T-cell (primary cell): Measurements from ENCODE around the gene LRRC59. TPM values are rescaled to one million over a fixed set of nuclear protein-coding genes. Genes with fewer than 3 reads are reported as not detected.

Source experiments
- ATAC-seq, 4 experiments: fragments of 200-7000 bp in 3 of 4; fragments of 150-1000 bp in 1 of 4; cut with Tn5 transposase; replicated peaks in 1 of 4; 1 replicate in 3 of 4; 2 replicates in 1 of 4; pipeline ENCODE4 v1.10.0; 2021; ENCODE audit warnings: moderate library complexity in 3 of 4, mild to moderate bottlenecking in 2 of 4, moderate number of reproducible peaks in 1 of 4
- CTCF ChIA-PET, 2 donors: fragments of 300-600 bp; sonication (Branson Sonifier 250); formaldehyde crosslinking; loops; one replicate each; lab custom pipeline; 2022; ENCODE audit warnings: antibody characterized with exemption in 2 of 2; lab: Charles Lee
- POLR2A ChIA-PET, 2 donors: fragments of 300-600 bp; sonication (Branson Sonifier 250); formaldehyde crosslinking; loops; one replicate each; lab custom pipeline; 2022; ENCODE audit warnings: antibody characterized with exemption in 2 of 2; lab: Charles Lee
- DNase-seq, 35 experiments: peaks; one replicate each; pipeline versions ENCODE4 v3.0.0 to v3.0.0-alpha.2; 2013 to 2023
- H3K27ac ChIP-seq: one replicate; pipeline ENCODE4 v1.5.1; 2013; ENCODE audit warnings: low read length
- H3K27me3 ChIP-seq, 2 experiments: replicated peaks in 1 of 2; 1 replicate in 1 of 2; 2 replicates in 1 of 2; pipeline versions ENCODE4 v1.6.1 to v1.7.0; 2013; ENCODE audit warnings: low read length in 1 of 2, mixed read lengths in 1 of 2; ENCODE audit not compliant: control insufficient read depth in 2 of 2, insufficient read depth in 2 of 2; ENCODE audit errors: extremely low read depth in 1 of 2
- H3K36me3 ChIP-seq, 2 donors: 1 replicate in 1 of 2; 2 replicates in 1 of 2; pipeline versions ENCODE4 v1.6.1 to v1.7.0; 2013; ENCODE audit warnings: low read length in 1 of 2; ENCODE audit not compliant: control insufficient read depth in 2 of 2, insufficient read depth in 1 of 2; ENCODE audit errors: extremely low read depth in 1 of 2
- H3K4me1 ChIP-seq, 2 experiments: 1 replicate in 1 of 2; 2 replicates in 1 of 2; pipeline versions ENCODE4 v1.6.1 to v1.7.0; 2013; ENCODE audit warnings: low read length in 2 of 2, mixed read lengths in 1 of 2; ENCODE audit not compliant: insufficient read depth in 2 of 2, control insufficient read depth in 1 of 2; ENCODE audit errors: extremely low read depth in 1 of 2
- H3K4me3 ChIP-seq, 2 donors: 1 replicate in 1 of 2; 2 replicates in 1 of 2; pipeline versions ENCODE4 v1.5.1 to v1.7.0; 2013; ENCODE audit warnings: mild to moderate bottlenecking in 2 of 2, low read length in 1 of 2, moderate library complexity in 1 of 2; ENCODE audit not compliant: control insufficient read depth in 1 of 2; ENCODE audit errors: extremely low read depth in 1 of 2
- H3K9me3 ChIP-seq: 2 replicates; pipeline ENCODE4 v1.7.0; 2013
- H3K27ac Mint-ChIP-seq, 2 donors: one replicate each; pipeline ENCODE4 v1.8.0; 2020 to 2021; ENCODE audit warnings: mild to moderate bottlenecking in 2 of 2, mixed read lengths in 2 of 2
- H3K27me3 Mint-ChIP-seq, 2 donors: one replicate each; pipeline ENCODE4 v1.8.0; 2021 to 2022; ENCODE audit warnings: mixed read lengths in 2 of 2
- H3K36me3 Mint-ChIP-seq: one replicate; pipeline ENCODE4 v1.8.0; 2021; ENCODE audit warnings: mixed read lengths
- H3K4me1 Mint-ChIP-seq, 3 donors: one replicate each; pipeline ENCODE4 v1.8.0; 2020 to 2022; ENCODE audit warnings: mixed read lengths in 3 of 3, mild to moderate bottlenecking in 1 of 3
- H3K4me3 Mint-ChIP-seq, 3 donors: one replicate each; pipeline ENCODE4 v1.8.0; 2020 to 2022; ENCODE audit warnings: mild to moderate bottlenecking in 3 of 3, mixed read lengths in 3 of 3, moderate library complexity in 3 of 3
- H3K9me3 Mint-ChIP-seq, 3 donors: one replicate each; pipeline ENCODE4 v1.8.0; 2020 to 2022; ENCODE audit warnings: mixed read lengths in 3 of 3
- WGBS: methylation state at CpG from one replicate; pipeline ENCODE4 v1.1.5; 2013; ENCODE audit warnings: missing lambda C conversion rate; ENCODE audit not compliant: insufficient coverage; 5-methylcytosine and 5-hydroxymethylcytosine counted together
- total RNA-seq, 35 experiments: library from RNA in 6 of 35; stranded (reverse) in 6 of 35; fragments of 120-200 nt in 1 of 35; gene quantifications; one replicate each; pipeline versions ENCODE4 v1.2.1 to v1.2.4 and lab custom pipeline; 2013 to 2026

Gene LRRC59
- total RNA-seq, 5 donors from 2014 or later (not counting 1 experiment from before 2014, with no cell fraction given) = 29.4 to 41.7 (median 33.1) TPM

DNA sequence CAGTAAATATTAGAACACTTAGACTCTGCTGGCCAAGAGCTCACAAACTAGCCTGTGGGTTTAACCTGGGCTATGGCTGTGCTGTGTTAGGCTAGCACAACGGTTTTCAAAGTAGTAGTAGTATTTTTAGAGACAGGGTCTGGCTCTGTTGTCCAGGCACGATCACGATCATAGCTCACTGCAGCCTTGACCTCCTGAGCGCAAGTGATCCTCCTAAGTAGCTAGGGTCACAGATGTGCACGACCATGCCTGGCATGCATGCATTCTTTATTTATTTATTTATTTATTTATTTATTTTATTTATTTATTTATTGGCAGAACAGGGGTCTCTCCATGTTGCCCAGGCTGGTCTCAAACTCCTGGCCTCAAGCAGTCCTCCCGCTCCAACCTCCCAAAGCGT is 34.7 kb downstream of the LRRC59 start:
- no peaks in the 10 kb centered on the region for H3K27me3 ChIP-seq
- WGBS = 94% methylated on average over 5 of the region's 7 CpGs
- POLR2A ChIA-PET = interaction anchor here (0.6 to 1.1 kb wide), 3 partner anchors 13 to 19 kb away, joined by 3 to 16 read pairs (median 3); no protein-coding TSS in a partner anchor
- peaks cover 10 to 11% (median 11%) of the 10 kb centered on the region in 3 donors for H3K4me1 Mint-ChIP-seq
- no peaks in the 10 kb centered on the region for H3K9me3 ChIP-seq
- DNase-seq (no peak), ATAC-seq (no peak)
- H3K4me3 Mint-ChIP-seq = no peak overlapping the region
- peak overlapping the region in 1 of 2 donors; percentile 73 for H3K27ac Mint-ChIP-seq
- H3K4me1 ChIP-seq = peaks cover 0 to 23% of the 10 kb centered on the region in 2 experiments
- CTCF ChIA-PET = interaction anchor here (0.6 to 2.6 kb wide), 11 partner anchors 9 to 139 kb away, joined by 3 to 36 read pairs (median 6); partner anchors contain the start of gene LRRC59 (in 2 of the 2)
- peaks cover 16% of the 10 kb centered on the region for H3K36me3 Mint-ChIP-seq
- no peak overlapping the region for H3K4me3 ChIP-seq
- H3K36me3 ChIP-seq = peaks cover 15 to 47% of the 10 kb centered on the region in 2 donors
- H3K27ac ChIP-seq = no peak overlapping the region
- no peaks in the 10 kb centered on the region for H3K9me3 Mint-ChIP-seq
- no peaks in the 10 kb centered on the region for H3K27me3 Mint-ChIP-seq

DNA sequence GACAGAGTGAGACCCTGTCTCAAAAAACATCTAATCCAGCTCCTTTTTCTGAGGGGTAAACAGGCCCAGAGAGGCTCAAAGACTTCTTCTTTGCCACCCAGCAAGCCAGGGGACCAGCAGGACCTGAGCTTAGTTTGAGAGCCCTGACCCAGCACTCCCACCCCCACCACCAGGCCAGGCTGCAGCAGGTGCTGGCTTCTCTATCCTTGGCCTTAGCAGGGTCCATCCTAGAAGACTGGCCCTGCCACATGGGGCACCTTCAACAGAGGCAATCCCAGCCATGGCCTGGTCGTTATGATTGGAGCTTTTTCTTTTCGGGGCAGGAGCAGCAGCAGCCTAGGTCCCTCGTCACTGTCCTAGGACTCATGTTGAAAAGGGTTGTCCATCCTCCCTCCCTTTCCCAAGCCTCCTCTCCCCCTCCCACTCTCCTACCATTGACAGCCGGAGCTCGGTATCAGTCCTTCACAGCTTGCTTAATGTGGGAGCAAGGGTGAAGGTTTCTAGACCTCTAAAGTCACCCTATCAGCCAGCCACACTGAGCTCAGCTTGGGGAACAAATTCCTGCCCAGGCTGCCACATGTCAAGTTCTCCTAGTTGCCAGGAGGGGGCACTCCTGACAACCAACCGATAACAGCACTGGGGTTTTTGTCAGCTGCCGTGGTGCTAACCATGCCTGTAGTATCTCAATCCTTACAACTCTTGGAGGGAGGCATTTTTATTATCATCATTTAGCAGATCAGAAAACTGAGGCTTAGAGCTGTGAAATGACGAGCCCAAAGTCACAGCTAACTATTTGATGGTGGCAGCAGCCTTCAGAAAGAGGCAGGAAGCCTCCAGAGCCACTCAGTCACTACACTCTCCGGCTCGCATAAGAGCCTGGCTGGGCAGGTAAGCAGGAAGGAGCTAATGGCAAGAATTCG is 35.5 kb downstream of the LRRC59 start:
- peak in 33 of 35 experiments; percentile 28 to 82 (median 50) for DNase-seq
- Histone ChIP-seq H3K27ac (peak overlapping the region; percentile 20), H3K4me1 (peaks cover 0 to 23% of the 10 kb centered on the region in 2 experiments), H3K27me3 (no peaks in the 10 kb centered on the region), H3K9me3 (no peaks in the 10 kb centered on the region), H3K4me3 (no peak overlapping the region), H3K36me3 (peaks cover 21 to 44% of the 10 kb centered on the region in 2 donors)
- H3K9me3 Mint-ChIP-seq = no peaks in the 10 kb centered on the region
- H3K36me3 Mint-ChIP-seq = peaks cover 14% of the 10 kb centered on the region
- peak overlapping the region; percentile 71 to 73 for H3K27ac Mint-ChIP-seq
- peak overlapping the region; percentile 13 to 33 (median 26) for H3K4me3 Mint-ChIP-seq
- H3K4me1 Mint-ChIP-seq = peaks cover 8 to 11% (median 11%) of the 10 kb centered on the region in 3 donors
- 56% methylated on average over 4 of the region's 11 CpGs for WGBS
- CTCF ChIA-PET = interaction anchor here (0.5 to 2.6 kb wide), 16 partner anchors 10 to 972 kb away, joined by 3 to 36 read pairs (median 6); partner anchors contain the start of gene LRRC59 (in 2 of the 2)
- H3K27me3 Mint-ChIP-seq = no peaks in the 10 kb centered on the region
- POLR2A ChIA-PET = interaction anchor here (0.6 to 1.1 kb wide), 3 partner anchors 13 to 18 kb away, joined by 3 to 16 read pairs (median 3); no protein-coding TSS in a partner anchor
- ATAC-seq = peak; percentile 80 to 88 (median 86)

DNA sequence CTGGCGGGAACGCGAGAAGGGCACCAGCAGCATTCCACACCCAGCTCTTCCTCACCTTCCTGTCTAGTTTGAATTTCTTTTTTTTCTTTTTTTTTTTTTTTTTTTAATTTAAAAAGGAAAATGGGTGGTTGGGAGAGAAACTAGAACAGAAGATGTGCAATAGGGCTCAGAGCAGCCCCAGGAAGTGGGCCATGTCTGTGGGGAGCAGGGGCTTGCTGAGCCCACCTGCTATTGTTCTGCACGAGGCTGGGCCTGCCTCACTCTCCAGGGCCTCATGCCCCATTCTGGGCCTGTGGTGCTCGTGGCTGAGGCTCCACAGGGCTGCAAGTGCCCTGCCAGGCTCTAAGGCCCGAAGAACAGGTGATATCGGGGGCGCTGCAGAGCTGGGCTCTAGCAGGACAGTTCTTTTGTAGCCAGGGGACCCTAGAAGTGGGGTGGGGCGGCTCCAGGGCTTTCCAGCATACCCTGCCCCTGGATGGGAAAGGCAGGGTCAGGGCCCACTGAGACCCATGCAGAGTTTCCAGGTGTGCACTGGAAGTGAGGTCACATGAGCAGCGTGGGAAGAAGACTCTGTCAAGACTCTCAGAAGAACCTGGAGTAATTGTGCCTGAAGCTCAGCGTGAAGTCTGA is 36.7 kb downstream of the LRRC59 start:
- peaks cover 0 to 20% of the 10 kb centered on the region in 2 experiments for H3K4me1 ChIP-seq
- no peak overlapping the region for H3K4me3 ChIP-seq
- WGBS = 84% methylated on average over 7 of the region's 11 CpGs
- peak overlapping the region in 1 of 2 donors; percentile 52 for H3K27ac Mint-ChIP-seq
- no peaks in the 10 kb centered on the region for H3K27me3 ChIP-seq
- no peaks in the 10 kb centered on the region for H3K27me3 Mint-ChIP-seq
- no peaks in the 10 kb centered on the region for H3K9me3 ChIP-seq
- peaks cover 8 to 11% (median 11%) of the 10 kb centered on the region in 3 donors for H3K4me1 Mint-ChIP-seq
- peaks cover 18 to 49% of the 10 kb centered on the region in 2 donors for H3K36me3 ChIP-seq
- no peak for ATAC-seq
- ChIA-PET POLR2A (interaction anchor here in 1 of 2 donors (0.6 kb wide), 1 partner anchor 36 kb away, joined by 4 read pairs; no protein-coding TSS in a partner anchor), CTCF (interaction anchor here (0.6 to 2.4 kb wide), 10 partner anchors 11 to 1166 kb away, joined by 3 to 8 read pairs (median 4); partner anchors contain the start of genes FAM117A (in 1 of the 2) and MRPL27 (in 1 of the 2))
- no peak overlapping the region for H3K27ac ChIP-seq
- no peak for DNase-seq
- no peaks in the 10 kb centered on the region for H3K9me3 Mint-ChIP-seq
- no peak overlapping the region for H3K4me3 Mint-ChIP-seq
- peaks cover 16% of the 10 kb centered on the region for H3K36me3 Mint-ChIP-seq

DNA sequence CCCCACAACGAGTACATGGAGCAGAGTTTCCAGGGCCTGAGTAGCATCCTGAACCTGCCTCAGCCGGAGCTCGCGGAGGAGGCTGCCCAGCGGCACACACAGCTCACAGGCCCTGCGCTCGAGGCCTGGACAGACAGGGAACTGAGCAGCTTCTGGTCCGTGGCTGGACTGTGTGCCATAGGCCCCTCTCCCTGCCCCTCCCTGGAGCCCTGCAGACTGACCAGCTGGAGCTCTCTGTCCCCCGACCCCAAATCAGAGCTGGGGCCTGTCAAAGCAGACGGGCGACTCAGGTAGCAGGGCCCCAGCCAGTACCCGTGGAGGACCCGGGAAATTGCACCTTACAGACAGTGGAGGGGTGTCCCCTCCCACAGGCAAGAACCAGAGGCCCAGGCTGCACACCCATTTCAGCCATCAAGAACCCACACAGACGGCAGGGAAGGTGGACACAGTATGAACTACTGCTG is 37.3 kb downstream of the LRRC59 start:
- Histone ChIP-seq H3K27me3 (no peaks in the 10 kb centered on the region), H3K4me3 (no peak overlapping the region), H3K9me3 (no peaks in the 10 kb centered on the region), H3K27ac (no peak overlapping the region), H3K4me1 (peaks cover 0 to 20% of the 10 kb centered on the region in 2 experiments), H3K36me3 (peaks cover 19 to 49% of the 10 kb centered on the region in 2 donors)
- ATAC-seq (no peak), DNase-seq (no peak)
- 97% methylated on average over 13 of the region's 14 CpGs for WGBS
- Mint-ChIP-seq H3K27me3 (no peaks in the 10 kb centered on the region), H3K4me3 (no peak overlapping the region), H3K9me3 (no peaks in the 10 kb centered on the region), H3K36me3 (peaks cover 11% of the 10 kb centered on the region), H3K27ac (no peak overlapping the region), H3K4me1 (peaks cover 8 to 11% (median 11%) of the 10 kb centered on the region in 3 donors)
- POLR2A ChIA-PET = interaction anchor here in 1 of 2 donors (0.6 kb wide), 1 partner anchor 36 kb away, joined by 4 read pairs; no protein-coding TSS in a partner anchor
- CTCF ChIA-PET = interaction anchor here (0.6 to 0.7 kb wide), 8 partner anchors 13 to 1165 kb away, joined by 3 to 8 read pairs (median 3); partner anchors contain the start of genes FAM117A (in 1 of the 2) and MRPL27 (in 1 of the 2)

DNA sequence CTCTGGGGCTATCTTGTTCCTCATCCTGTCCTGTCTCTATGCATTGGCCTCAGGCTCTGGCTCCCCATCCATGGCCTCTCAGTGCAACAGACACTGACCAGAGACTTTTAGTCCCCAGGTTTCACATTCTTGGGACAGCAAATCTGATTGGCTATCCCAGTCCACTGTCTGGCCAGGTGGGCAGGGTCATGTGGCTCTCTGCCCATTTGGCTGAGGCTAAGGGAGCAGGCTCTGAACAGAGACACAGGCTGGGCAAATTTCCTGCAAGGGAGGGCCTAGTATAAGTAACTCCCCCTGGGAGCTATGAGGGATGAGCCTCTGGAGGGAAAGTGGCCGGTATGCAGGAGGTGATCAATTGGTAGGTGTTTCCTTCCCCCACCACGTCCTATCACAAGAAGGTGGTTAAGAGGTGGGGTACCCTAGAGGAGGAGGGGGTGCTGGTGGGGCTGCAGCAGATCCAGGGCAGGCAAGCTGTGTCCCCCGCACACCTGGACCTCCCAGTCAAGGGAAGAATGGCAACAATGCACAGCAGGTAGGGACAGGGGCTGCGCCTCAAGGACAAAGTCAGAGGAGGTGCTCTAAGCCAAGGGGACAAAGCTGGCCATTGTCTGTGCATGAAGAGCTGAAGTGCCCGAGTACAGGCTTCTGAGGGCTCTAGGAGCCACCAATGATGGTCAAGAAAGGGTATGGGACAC is 38.2 kb downstream of the LRRC59 start:
- H3K27ac Mint-ChIP-seq = no peak overlapping the region

More for the DNA sequence above, 38.2 kb downstream of the LRRC59 start:
- H3K4me3 Mint-ChIP-seq = no peak overlapping the region
- Histone ChIP-seq H3K4me3 (no peak overlapping the region), H3K27ac (no peak overlapping the region), H3K27me3 (no peaks in the 10 kb centered on the region), H3K36me3 (peaks cover 25 to 56% of the 10 kb centered on the region in 2 donors), H3K9me3 (no peaks in the 10 kb centered on the region), H3K4me1 (peaks cover 0 to 20% of the 10 kb centered on the region in 2 experiments)
- WGBS = 92% methylated on average over 3 of the region's 5 CpGs
- ChIA-PET POLR2A (no interaction called here), CTCF (interaction anchor here in 1 of 2 donors (1.1 kb wide), 1 partner anchor 13 kb away, joined by 3 read pairs; the partner anchor contains the start of gene XYLT2)
- no peak for ATAC-seq
- H3K27me3 Mint-ChIP-seq = no peaks in the 10 kb centered on the region
- H3K9me3 Mint-ChIP-seq = no peaks in the 10 kb centered on the region
- no peak for DNase-seq
- peaks cover 17% of the 10 kb centered on the region for H3K36me3 Mint-ChIP-seq
- H3K4me1 Mint-ChIP-seq = peaks cover 8 to 11% (median 11%) of the 10 kb centered on the region in 3 donors
